SKM-1 treated with dmso at 0.1 percent for 144 hours (cell line): Measurements from ENCODE around the gene DDX54.
A peak's percentile ranks its signal among the peaks of the same experiment; 100 is the strongest.

Experiments used
- DNase-seq: peaks from one replicate; lab custom pipeline; 2025; ENCODE audit not compliant: unreplicated experiment; lab: John Stamatoyannopoulos, UW

Gene DDX54

GRCh38 chr12:113164014-113164413 lies 21.3 kb downstream of the DDX54 start:
- no peak for DNase-seq

GRCh38 chr12:113163030-113163360 lies 22.3 kb downstream of the DDX54 start:
- no peak for DNase-seq

- no peak for DNase-seq
Measured at GRCh38 chr12:113162102-113163029, 22.9 kb downstream of the DDX54 start.

DNA sequence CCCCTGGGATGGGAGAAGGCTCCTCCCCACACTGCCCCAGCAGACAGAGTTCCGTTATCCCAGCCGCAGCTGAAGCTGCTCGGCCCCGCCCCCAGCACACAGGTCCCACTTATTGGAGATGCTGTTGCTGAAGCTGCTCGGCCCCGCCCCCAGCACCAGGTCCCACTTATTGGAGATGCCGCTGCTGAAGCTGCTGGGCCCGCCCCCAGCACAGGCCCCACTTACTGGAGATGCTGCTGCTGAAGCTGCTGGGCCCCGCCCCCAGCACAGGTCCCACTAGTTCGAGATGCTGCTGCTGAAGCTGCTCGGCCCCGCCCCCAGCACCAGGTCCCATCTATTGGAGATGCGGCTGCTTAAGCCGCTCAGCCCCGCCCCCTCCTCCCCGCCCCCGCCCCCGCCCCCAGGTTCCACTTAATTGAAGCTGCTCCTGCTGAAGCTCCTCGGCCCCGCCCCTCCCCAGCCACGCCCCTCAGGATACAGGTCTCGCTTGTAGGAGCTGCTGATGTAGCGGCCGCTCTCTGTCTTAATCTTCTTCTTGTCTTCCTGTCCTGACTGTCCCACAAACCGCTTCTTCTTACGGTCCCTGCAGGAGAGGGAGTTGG lies 23.8 kb downstream of the DDX54 start:
- DNase-seq, result no peak

DNA sequence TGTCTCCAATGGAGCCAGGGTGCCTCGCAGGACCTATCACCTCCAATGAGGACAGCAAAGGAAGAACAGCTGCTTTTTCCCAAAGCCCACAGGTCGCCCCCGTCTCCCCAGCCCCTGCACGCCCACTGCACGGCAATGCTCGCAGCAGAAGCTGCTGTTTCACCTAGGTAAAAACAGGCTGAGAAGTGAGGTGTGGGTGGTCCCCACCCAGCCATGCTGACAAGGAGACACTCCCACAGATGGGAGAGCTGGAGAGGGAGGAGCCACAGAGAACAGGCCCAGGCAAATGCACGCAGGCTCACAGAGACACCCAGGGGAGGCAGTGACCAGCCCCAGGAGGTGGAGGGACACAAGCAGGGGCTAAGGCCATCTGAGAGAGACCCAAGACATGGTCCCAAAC lies 25.3 kb downstream of the DDX54 start:
- DNase-seq, result no peak

- DNase-seq, result no peak
Measured at GRCh38 chr12:113158439-113159203, 26.7 kb downstream of the DDX54 start.

- no peak for DNase-seq
Measured at GRCh38 chr12:113157218-113157859, 27.9 kb downstream of the DDX54 start.

GRCh38 chr12:113155646-113156045 lies 29.6 kb downstream of the DDX54 start:
- no peak for DNase-seq

DNA sequence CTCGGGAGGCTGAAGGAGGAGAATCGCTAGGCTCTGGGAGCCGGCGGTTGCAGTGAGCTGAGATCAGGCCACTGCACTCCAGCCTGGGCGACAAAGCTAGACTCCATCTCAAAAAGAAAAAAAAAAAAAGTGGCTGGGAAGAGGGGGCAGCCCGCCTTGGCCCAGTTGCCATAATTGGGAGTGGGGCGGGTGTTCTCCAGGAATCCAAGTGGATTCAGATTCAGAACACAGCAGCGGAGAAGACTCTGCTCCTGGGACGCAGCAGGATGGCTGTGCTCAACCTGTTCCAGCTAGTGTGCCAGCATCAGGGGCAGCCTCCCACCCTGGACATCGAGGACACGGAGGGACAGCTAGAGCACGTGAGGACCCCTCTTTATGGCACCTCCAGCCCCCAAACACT lies 30.2 kb downstream of the DDX54 start:
- no peak for DNase-seq

DNA sequence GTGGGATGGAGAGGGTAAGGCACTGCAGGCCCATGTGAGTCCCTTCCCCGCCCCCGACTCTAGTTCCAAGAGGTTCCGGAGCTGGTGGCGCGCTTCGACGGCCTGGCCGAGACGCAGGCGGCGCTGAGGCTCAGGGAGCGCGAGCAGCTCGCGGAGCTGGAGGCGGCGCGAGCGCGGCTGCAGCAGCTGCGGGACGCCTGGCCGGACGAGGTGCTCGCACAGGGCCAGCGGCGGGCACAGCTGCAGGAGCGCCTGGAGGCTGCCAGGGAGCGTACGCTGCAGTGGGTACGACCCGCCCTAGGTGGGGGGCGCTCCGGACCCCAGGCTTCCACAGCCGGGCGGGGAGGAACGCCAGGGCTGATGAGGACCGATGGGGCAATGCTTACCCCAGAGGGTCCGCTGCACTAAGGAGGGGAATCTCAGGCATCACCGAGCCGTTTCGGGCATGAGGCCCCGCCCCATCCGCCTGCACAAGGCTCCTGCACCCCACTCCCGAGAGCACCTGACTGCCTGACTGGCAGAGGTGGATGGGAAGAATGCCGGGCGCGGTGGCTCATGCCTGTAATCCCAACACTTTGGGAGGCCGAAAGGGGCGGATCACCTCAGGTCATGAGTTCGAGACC lies 30.8 kb downstream of the DDX54 start:
- no peak for DNase-seq

- peak; percentile 40 for DNase-seq
Measured at GRCh38 chr12:113152835-113153814, 32.2 kb downstream of the DDX54 start.

DNA sequence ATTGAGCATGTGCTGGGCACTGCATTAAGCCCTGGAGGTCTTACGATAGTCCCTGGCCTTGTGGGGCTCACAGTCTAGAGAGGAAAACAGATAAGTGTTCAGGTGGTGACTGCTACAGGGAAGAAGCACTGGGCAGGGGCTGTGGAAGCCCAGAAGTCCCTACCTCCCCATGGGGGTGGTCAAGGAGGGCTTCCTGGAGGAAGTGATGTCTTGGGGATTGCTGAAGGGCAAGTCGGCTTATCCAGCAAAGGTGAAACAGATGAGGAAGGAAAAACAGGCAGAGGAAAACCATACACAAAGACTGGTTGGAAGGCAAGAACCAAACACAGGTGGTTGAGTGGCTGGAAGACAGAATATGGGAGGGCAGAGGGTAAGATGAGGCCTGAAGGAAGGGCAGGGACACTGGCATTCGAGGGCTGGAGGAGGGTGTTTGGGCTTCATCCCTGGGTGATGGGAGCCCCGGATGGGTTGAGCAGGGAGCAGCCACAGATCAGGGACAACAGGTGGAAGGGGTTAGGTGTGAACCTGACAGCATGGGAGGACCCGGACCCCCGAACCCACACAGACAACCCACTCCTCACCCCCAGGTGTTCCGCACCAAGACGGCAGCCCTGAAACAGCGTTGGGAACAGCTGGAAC lies 33.0 kb downstream of the DDX54 start:
- DNase-seq, result no peak

- DNase-seq, result no peak
Measured at GRCh38 chr12:113151655-113152054, 33.6 kb downstream of the DDX54 start.

- DNase-seq, result no peak
Measured at GRCh38 chr12:113149361-113150150, 35.7 kb downstream of the DDX54 start, which contains the start of gene CFAP73. TSS of gene CFAP73 (plus strand) at chr12:113149724. CDS start at chr12:113149858, 134 bp downstream.

DNA sequence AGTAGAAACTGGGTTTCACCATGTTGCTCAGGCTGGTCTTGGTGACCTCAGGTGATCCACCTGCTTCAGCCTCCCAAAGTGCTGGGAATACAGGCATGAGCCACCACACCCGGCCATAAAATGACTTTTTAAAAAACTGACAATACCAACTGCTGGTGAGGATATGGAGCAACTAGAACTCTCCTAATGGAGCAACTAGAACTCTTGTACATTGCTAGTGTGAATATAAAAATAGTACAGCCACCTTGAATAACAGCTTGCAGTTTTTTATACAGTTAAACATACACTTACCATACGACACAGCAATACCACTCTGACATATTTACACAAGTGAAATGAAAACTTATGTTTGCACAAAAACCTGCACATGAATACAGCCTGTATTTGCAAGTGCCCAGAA lies 38.3 kb downstream of the DDX54 start:
- DNase-seq, result no peak

- no peak for DNase-seq
Measured at GRCh38 chr12:113145720-113146551, 39.3 kb downstream of the DDX54 start.

DNA sequence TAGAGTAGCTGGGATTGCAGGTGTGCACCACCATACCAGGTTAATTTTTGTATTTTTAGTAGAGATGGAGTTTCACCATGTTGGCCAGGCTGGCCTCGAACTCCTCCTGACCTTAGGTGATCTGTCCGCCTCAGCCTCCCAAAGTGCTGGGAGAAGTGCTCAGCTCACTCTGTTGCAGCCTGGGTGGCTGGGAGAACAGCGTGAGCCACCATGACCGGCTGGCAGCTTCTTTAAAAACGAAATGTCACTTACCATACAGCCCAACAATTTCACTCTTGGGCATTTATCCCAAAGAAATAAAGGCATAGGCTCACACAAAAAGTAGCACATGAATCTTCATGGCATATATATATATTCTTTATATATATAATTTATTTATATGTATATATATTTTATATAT lies 40.5 kb downstream of the DDX54 start:
- DNase-seq, result no peak
